GM23338 (cell line): ENCODE results near the gene KCNK1.

Source experiments
- CTCF ChIP-seq, 2 experiments: fragments of 200-600 bp in 1 of 2; sonication (generic) in 1 of 2; conservative IDR thresholded peaks; 2 replicates each; pipeline versions ENCODE4 v1.5.1 to v1.6.1; 2016 to 2017; ENCODE audit warnings: antibody characterized with exemption in 2 of 2, low read depth in 2 of 2, mild to moderate bottlenecking in 2 of 2, moderate library complexity in 1 of 2
- JUNB ChIP-seq: IDR thresholded peaks from one replicate; pipeline ENCODE4 v1.6.1; 2016; ENCODE audit warnings: antibody characterized with exemption; ENCODE audit not compliant: unreplicated experiment

GRCh38 chr1:233664804-233665574 lies 51.1 kb downstream of the KCNK1 start:
- TF ChIP-seq CTCF (conservative IDR thresholded peaks at IDR 0.05; ENCODE audit: low read depth in 2 of 2) (no peak), JUNB (no peak)
